Right ventricle myocardium inferior (tissue), 1 donor: Measurements from ENCODE around the gene FNDC5. TPM values are rescaled to one million over a fixed set of nuclear protein-coding genes. Genes with fewer than 3 reads are reported as not detected.

Source experiments
- ATAC-seq: fragments of 200-7000 bp; cut with Tn5 transposase; one replicate; pipeline ENCODE4 v1.9.1; 2020; ENCODE audit warnings: mild to moderate bottlenecking, moderate library complexity
- DNase-seq: peaks from one replicate; pipeline ENCODE4 v3.0.0; 2021; ENCODE audit errors: missing footprints
- intact Hi-C: fragments of 100-400 bp; cut with DNase I; formaldehyde crosslinking; loops from one replicate; pipeline ENCODE4 v1.11.0; 2022
- total RNA-seq: library from RNA; stranded (reverse); fragmentation: NEBNext Ultra II Directional; extraction: Animal tissue kit (Norgen Biotek cat#: 25700); gene quantifications from one replicate; pipeline ENCODE4 v1.2.1, GENCODE V29; 2021
- donor health status: DM: no; HTN: yes; CAD: no; lungs with severe emphysema.

FNDC5 gene
- total RNA-seq, 1 donor from 2014 or later, result 139 TPM

DNA sequence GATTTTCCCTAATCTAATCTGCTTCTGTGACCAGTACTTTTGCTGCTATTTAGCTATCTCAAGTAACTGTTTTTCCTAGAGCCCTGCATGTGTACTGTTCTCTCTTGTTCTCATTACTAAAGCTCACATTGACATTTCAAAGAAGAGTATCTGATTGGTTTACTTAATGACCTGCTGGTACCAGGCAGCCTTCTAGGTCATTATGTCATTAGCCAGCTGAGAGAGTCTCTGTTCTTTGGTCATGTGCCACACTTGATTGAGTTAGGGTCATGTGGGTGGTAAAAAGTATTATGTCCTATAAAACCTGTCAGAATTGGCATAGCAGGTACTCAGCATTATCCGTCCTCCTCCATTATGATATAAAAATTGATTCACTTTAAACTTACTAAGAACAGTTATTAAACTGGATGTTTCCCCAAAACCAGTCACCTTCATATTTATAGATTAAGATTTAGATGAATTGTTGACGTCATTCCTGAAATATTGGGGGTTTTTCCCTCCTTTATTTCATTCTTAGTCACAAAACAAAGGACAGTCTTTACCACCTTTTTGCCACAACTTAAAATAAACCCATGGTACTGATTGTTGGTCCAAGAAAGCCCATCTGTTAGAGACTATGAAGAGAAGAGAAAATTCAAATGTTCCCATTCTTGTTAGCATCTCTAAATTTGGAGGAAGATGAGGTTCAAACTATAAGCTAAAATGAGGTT, 22.2 kb downstream of the FNDC5 start:
- intact Hi-C loops, result no loop called here
- DNase-seq (no peak), ATAC-seq (no peak)

DNA sequence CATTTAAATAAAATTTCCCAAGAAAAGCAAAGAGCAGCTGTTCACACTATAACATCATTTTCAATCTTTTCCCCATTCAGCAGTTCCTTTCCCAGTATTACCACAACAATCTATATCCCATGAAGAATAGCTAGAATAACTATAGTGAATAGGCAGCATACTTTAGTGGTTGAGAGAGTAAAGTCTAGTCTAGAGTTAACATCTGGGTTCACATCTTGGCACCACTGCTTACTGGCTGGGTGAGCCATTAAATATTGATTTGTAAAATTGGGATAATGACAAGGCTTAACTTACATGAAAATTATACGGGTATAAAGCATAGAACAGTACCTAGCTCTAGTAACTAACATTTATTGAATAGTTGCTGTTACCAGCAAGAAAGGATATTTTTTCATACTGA, 38.8 kb downstream of the FNDC5 start:
- intact Hi-C loops, result no loop called here
- ATAC-seq, result no peak
- no peak for DNase-seq

- DNase-seq, result no peak
- no peak for ATAC-seq
- intact Hi-C loops, result no loop called here
Measured at GRCh38 chr1:32830092-32830852, 40.4 kb downstream of the FNDC5 start.

DNA sequence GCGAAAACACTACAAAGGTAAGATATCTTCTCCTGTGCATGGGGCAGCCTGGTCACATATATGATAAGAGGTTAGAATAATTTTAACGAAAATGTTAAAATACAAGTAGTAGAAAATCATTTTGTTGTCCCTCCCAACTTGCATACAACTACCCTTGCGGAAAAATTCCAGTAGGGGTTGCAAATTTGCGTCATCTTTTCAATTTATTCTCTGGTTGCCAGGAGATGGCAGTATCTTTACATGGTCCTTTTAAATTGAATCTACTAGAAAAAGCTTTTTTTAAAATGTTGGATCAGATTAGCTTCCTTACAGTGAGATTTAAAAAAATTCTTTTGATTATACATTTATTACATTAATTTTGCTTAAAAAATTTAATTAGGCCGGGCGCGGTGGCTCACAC, 42.4 kb downstream of the FNDC5 start:
- intact Hi-C loops, result no loop called here
- ATAC-seq (no peak), DNase-seq (no peak)

- no peak for DNase-seq
- no peak for ATAC-seq
- intact Hi-C loops, result no loop called here
Measured at GRCh38 chr1:32825181-32825580, 45.5 kb downstream of the FNDC5 start.

DNA sequence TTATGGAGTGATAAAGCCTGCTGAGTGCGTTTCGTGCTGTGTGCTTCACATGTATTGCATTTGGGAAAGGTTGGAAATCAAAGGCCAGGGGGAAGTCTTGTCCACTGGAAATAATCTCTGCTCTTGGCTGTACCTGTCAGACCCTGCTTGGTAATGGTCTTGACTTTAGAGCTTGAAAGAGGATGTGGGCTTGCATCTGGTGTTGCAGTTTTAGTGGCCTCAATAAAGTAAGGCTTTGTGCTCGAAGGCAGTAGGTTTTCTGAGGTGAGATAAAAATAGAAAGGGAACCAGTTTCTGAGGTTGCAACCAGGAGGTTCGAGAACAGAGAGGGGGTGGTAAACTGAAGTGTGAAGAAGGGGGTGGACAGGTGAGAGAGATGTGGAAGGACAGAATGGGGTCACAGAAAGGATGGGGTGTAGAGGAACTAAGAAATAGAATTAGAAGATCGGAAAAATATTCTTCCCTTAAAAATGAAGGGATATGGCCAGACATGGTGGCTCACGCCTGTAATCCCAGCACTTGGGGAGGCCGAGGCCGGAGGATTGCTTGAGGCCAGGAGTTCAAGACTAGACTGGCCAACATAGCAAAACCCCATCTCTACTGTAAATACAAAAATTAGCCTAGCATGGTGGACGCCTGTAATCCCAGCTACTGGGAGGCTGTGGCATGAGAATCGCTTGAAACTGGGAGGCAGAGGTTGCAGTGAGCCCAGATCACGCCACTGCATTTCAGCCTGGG, 51.7 kb downstream of the FNDC5 start:
- DNase-seq (no peak), ATAC-seq (no peak)
- intact Hi-C loops, result no loop called here

DNA sequence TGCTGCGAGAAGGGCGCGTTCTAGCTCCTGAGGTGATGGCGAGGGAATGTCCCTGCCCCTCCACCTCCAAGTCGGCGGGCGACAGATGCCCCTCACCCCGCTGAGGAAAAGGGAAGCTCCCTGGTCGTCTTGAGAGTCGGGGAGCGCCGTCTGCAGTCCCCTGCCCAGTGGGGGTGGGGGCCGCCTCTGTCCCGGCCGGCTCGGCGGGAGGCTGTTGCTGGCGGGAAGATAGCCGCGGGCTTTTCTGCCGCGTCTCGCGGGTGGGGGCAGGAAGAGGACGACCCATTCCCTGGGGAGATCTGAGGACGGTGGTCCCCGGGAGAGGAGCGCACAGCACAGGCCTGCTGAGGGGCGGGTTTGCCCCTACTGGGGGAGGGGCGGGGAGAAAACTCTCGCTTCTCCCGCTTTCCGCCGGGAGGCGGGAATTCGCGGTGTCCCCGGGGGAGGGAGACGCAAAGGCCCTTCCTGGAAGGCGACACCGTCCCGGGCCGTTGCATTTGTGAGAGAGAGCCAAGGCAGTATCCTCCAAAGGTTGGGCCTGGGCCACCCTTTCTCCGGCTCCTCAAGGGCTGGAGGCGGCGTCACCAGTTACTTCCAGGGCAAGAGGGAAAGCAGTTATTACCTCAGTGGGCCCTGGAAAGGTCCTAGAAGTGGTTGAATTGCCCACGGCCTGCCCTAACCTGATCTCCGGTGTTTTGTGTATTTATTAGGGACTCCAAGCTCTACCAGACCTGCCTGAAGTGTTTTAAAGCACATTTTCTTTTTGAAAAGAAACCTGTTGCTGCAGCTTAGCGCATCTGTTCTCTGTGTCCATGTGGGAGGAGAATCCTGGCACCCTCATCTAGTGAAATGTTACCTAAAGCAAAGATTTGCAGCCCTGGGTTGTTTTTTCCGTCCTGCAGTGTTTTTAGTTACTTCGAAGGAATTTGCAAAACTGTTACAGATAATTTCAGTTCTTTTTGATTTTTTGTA, 52.6 kb downstream of the FNDC5 start:
- DNase-seq (peak; percentile 89), ATAC-seq (peak; percentile 64)
- intact Hi-C loops, result loop anchor here (2.0 kb wide), 1 partner anchor 55 kb away; no protein-coding TSS in a partner anchor

GRCh38 chr1:32817159-32817814, 53.4 kb downstream of the FNDC5 start, which contains the start of the genes S100PBP and YARS1:
S100PBP (plus strand) TSS chr1:32817653; CDS start chr1:32826100, 8,447 bp downstream.
YARS1 (minus strand) TSS chr1:32817358; CDS start chr1:32817244, 114 bp downstream.
- peak; percentile 100 for DNase-seq
- intact Hi-C loops, result loop anchor here (2.0 kb wide), 1 partner anchor 56 kb away; no protein-coding TSS in a partner anchor
- ATAC-seq, result peak; percentile 98

DNA sequence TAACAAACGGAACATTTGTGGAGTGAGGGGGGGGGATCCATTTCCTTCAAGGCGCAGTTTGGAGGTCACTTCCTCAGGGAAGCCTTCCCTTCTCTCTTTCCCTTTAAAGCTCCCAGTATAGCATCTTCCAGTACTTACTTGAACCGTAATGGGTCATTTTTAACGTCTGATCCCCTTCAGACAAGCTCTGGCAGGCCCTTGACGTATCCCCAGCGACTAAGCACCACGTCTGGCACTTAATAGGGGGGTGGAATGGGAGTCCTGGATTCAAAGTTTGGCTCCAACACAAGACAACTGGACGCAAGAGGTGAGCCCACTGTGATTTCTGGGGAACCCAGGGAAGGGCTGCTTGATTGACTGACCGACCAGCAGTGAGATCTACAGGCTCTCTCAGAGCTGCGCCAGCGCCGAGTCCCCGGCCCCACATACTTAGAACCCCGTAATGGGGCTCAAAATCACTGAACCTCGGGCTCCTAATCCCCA, 54.0 kb downstream of the FNDC5 start:
- DNase-seq, result no peak
- ATAC-seq, result no peak
- intact Hi-C loops, result loop anchor here (2.0 kb wide), 1 partner anchor 56 kb away; no protein-coding TSS in a partner anchor

GRCh38 chr1:32813941-32814739, 56.6 kb downstream of the FNDC5 start:
- intact Hi-C loops, result no loop called here
- ATAC-seq (no peak), DNase-seq (no peak)

Other genes starting within 250 kb of the FNDC5 start
- 36.4 TPM for gene ZBTB8OS, start 220.4 kb downstream of the FNDC5 start, total RNA-seq
- gene RBBP4, start 219.7 kb downstream of the FNDC5 start, total RNA-seq, result 102 TPM
- gene SYNC, start 168.1 kb downstream of the FNDC5 start, total RNA-seq, result 24.7 TPM
- 29.8 TPM for gene YARS1, start 53.6 kb downstream of the FNDC5 start, total RNA-seq
- gene S100PBP, start 53.3 kb downstream of the FNDC5 start, total RNA-seq, result 11.7 TPM
- not detected for gene HPCA, start 15.6 kb upstream of the FNDC5 start, total RNA-seq
- gene TMEM54, start 30.5 kb upstream of the FNDC5 start, total RNA-seq, result 10.9 TPM
- 15.5 TPM for gene RNF19B, start 93.9 kb upstream of the FNDC5 start, total RNA-seq
- 129 TPM for gene AK2, start 166.0 kb upstream of the FNDC5 start, total RNA-seq
- gene AZIN2, start 210.2 kb upstream of the FNDC5 start, total RNA-seq, result 2.1 TPM